ENCODE data around the gene HOXD1. TPM values are rescaled to one million over a fixed set of nuclear protein-coding genes. Genes with fewer than 3 reads are reported as not detected.

The HOXD1 gene
- total RNA-seq, 2 experiments from 2014 or later = not detected

- Histone ChIP-seq H2AFZ (ENCODE audit: low read length) (no peak overlapping the region), H3K79me2 (ENCODE audit: insufficient read depth, low read depth, low read length) (no peaks in the 10 kb centered on the region), H4K20me1 (ENCODE audit: insufficient read depth, low read length) (no peaks in the 10 kb centered on the region), H3K4me3 (ENCODE audit: low read depth, low read length, poor library complexity, severe bottlenecking) (no peak overlapping the region), H3K9me3 (ENCODE audit: low read length) (no peaks in the 10 kb centered on the region), H3K4me1 (ENCODE audit: insufficient read depth, low read length, poor library complexity, severe bottlenecking) (no peaks in the 10 kb centered on the region), H3K9me2 (ENCODE audit: insufficient read depth, low read length) (no peaks in the 10 kb centered on the region), H3K4me2 (ENCODE audit: low read length) (no peak overlapping the region), H3K36me3 (ENCODE audit: insufficient read depth, low read length) (no peaks in the 10 kb centered on the region), H3K27ac (ENCODE audit: low read depth, low read length, poor library complexity, severe bottlenecking) (no peak overlapping the region)
- ChIA-PET CTCF (ENCODE audit: unreplicated experiment) (no interaction called here), POLR2A (no interaction called here)
- DNase-seq (ENCODE audit: low spot score) = no peak
- no peak for TF ChIP-seq EZH2phosphoT487 (IDR thresholded peaks at IDR 0.05; ENCODE audit: borderline replicate concordance, low read depth, low read length)
- TF ChIP-seq CTCF (conservative IDR thresholded peaks at IDR 0.05; ENCODE audit: low read length) = no peak
- BruUV-seq (replicated peaks) = no TSS peak
- intact Hi-C loops (cut with micrococcal nuclease; ENCODE audit: unreplicated experiment) = no loop called here
Observed at GRCh38 chr2:176152350-176153181, 35.9 kb upstream of the HOXD1 start.

GRCh38 chr2:176154576-176155252, 33.8 kb upstream of the HOXD1 start:
- Histone ChIP-seq H3K4me1 (ENCODE audit: insufficient read depth, low read length, poor library complexity, severe bottlenecking) (no peaks in the 10 kb centered on the region), H3K9me3 (ENCODE audit: low read length) (no peaks in the 10 kb centered on the region), H4K20me1 (ENCODE audit: insufficient read depth, low read length) (no peaks in the 10 kb centered on the region), H3K27ac (ENCODE audit: low read depth, low read length, poor library complexity, severe bottlenecking) (no peak overlapping the region), H3K4me3 (ENCODE audit: low read depth, low read length, poor library complexity, severe bottlenecking) (no peak overlapping the region), H3K9me2 (ENCODE audit: insufficient read depth, low read length) (no peaks in the 10 kb centered on the region), H2AFZ (ENCODE audit: low read length) (no peak overlapping the region), H3K36me3 (ENCODE audit: insufficient read depth, low read length) (no peaks in the 10 kb centered on the region), H3K4me2 (ENCODE audit: low read length) (no peak overlapping the region), H3K79me2 (ENCODE audit: insufficient read depth, low read depth, low read length) (no peaks in the 10 kb centered on the region)
- DNase-seq (ENCODE audit: low spot score) = no peak
- intact Hi-C loops (cut with micrococcal nuclease; ENCODE audit: unreplicated experiment) = no loop called here
- BruUV-seq (replicated peaks) = no TSS peak
- POLR2A ChIA-PET = interaction anchor here (1.3 kb wide), 1 partner anchor 10 kb away, joined by 3 read pairs; no protein-coding TSS in a partner anchor
- TF ChIP-seq EZH2phosphoT487 (IDR thresholded peaks at IDR 0.05; ENCODE audit: borderline replicate concordance, low read depth, low read length) (no peak), CTCF (conservative IDR thresholded peaks at IDR 0.05; ENCODE audit: low read length) (no peak)
- CTCF ChIA-PET (ENCODE audit: unreplicated experiment) = no interaction called here
